CD14-positive monocyte (primary cell): Measurements from ENCODE around the gene S100A4. TPM values are rescaled to one million over a fixed set of nuclear protein-coding genes. Genes with fewer than 3 reads are reported as not detected.

ENCODE experiments used
- DNase-seq, 3 donors: peaks; one replicate each; pipeline ENCODE4 v3.0.0-alpha.2; 2011 to 2022
- H2AFZ ChIP-seq: 2 replicates; pipeline ENCODE4 v1.6.0; 2012; ENCODE audit warnings: mild to moderate bottlenecking, low read depth, low read length, inconsistent platforms; ENCODE audit not compliant: insufficient read depth, poor library complexity, severe bottlenecking
- H3K27ac ChIP-seq, 2 donors: 1 replicate in 1 of 2; 2 replicates in 1 of 2; pipeline ENCODE4 v1.5.1; 2012 to 2013; ENCODE audit warnings: low read length in 2 of 2, control low read depth in 1 of 2, inconsistent platforms in 1 of 2, low read depth in 1 of 2, mild to moderate bottlenecking in 1 of 2
- H3K27me3 ChIP-seq, 2 donors: one replicate each; pipeline versions ENCODE4 v1.6.0 to v1.6.1; 2011 to 2013; ENCODE audit warnings: low read length in 2 of 2; ENCODE audit not compliant: control insufficient read depth in 2 of 2, insufficient read depth in 2 of 2
- H3K36me3 ChIP-seq, 2 donors: replicated peaks in 1 of 2; 1 replicate in 1 of 2; 2 replicates in 1 of 2; pipeline versions ENCODE4 v1.5.1 to v1.6.1; 2012 to 2013; ENCODE audit warnings: low read length in 2 of 2, control low read depth in 1 of 2, inconsistent platforms in 1 of 2, mild to moderate bottlenecking in 1 of 2; ENCODE audit not compliant: insufficient read depth in 2 of 2, control insufficient read depth in 1 of 2
- H3K4me1 ChIP-seq, 2 donors: 1 replicate in 1 of 2; 2 replicates in 1 of 2; pipeline versions ENCODE4 v1.5.1 to v1.6.1; 2012 to 2013; ENCODE audit warnings: low read length in 2 of 2, control low read depth in 1 of 2, inconsistent platforms in 1 of 2, mild to moderate bottlenecking in 1 of 2, moderate library complexity in 1 of 2; ENCODE audit not compliant: insufficient read depth in 2 of 2, control insufficient read depth in 1 of 2
- H3K4me2 ChIP-seq: replicated peaks from 2 replicates; pipeline ENCODE3; 2012; ENCODE audit warnings: low read length, moderate library complexity, mild to moderate bottlenecking; ENCODE audit not compliant: poor library complexity, severe bottlenecking; ENCODE audit errors: extremely low read depth
- H3K4me3 ChIP-seq, 3 experiments: fragments of 200-600 bp in 1 of 3; sonication (generic) in 1 of 3; replicated peaks in 1 of 3; 1 replicate in 2 of 3; 2 replicates in 1 of 3; pipeline ENCODE4 v1.5.1; 2011 to 2013; ENCODE audit warnings: low read length in 3 of 3, mild to moderate bottlenecking in 3 of 3, control low read depth in 2 of 3, low read depth in 2 of 3, inconsistent platforms in 1 of 3, moderate library complexity in 1 of 3
- H3K79me2 ChIP-seq: 2 replicates; pipeline ENCODE4 v1.6.0; 2012; ENCODE audit warnings: mild to moderate bottlenecking, control low read depth, inconsistent platforms, low read length, moderate library complexity; ENCODE audit not compliant: insufficient read depth
- H3K9ac ChIP-seq: 2 replicates; pipeline ENCODE4 v1.6.0; 2017; ENCODE audit warnings: low read length, mild to moderate bottlenecking; ENCODE audit not compliant: insufficient read depth, poor library complexity, severe bottlenecking
- H3K9me3 ChIP-seq, 2 donors: replicated peaks in 1 of 2; 1 replicate in 1 of 2; 2 replicates in 1 of 2; pipeline versions ENCODE4 v1.5.1 to v1.6.1; 2012 to 2013; ENCODE audit warnings: low read length in 2 of 2, control low read depth in 1 of 2; ENCODE audit not compliant: control insufficient read depth in 1 of 2, insufficient read depth in 1 of 2
- H4K20me1 ChIP-seq: 2 replicates; pipeline ENCODE4 v1.6.0; 2012; ENCODE audit warnings: mild to moderate bottlenecking, low read length, control low read depth, moderate library complexity; ENCODE audit not compliant: insufficient read depth
- H3K27ac Mint-ChIP-seq, 7 donors: one replicate each; pipeline ENCODE4 v1.8.0; 2020; ENCODE audit warnings: mild to moderate bottlenecking in 7 of 7, mixed read lengths in 7 of 7, moderate library complexity in 6 of 7, inconsistent platforms in 2 of 7
- H3K27me3 Mint-ChIP-seq, 3 donors: one replicate each; pipeline ENCODE4 v1.8.0; 2021 to 2022; ENCODE audit warnings: low read depth in 3 of 3, mild to moderate bottlenecking in 3 of 3, mixed read lengths in 3 of 3, moderate library complexity in 3 of 3, inconsistent platforms in 1 of 3
- H3K36me3 Mint-ChIP-seq, 2 donors: one replicate each; pipeline ENCODE4 v1.8.0; 2020; ENCODE audit warnings: mixed read lengths in 2 of 2, inconsistent platforms in 1 of 2, mild to moderate bottlenecking in 1 of 2
- H3K4me1 Mint-ChIP-seq: one replicate; pipeline ENCODE4 v1.8.0; 2020; ENCODE audit warnings: mild to moderate bottlenecking, mixed read lengths
- H3K4me3 Mint-ChIP-seq, 2 donors: one replicate each; pipeline ENCODE4 v1.8.0; 2020; ENCODE audit warnings: mild to moderate bottlenecking in 2 of 2, mixed read lengths in 2 of 2, moderate library complexity in 1 of 2
- H3K9me3 Mint-ChIP-seq, 7 donors: one replicate each; pipeline ENCODE4 v1.8.0; 2020 to 2022; ENCODE audit warnings: mixed read lengths in 7 of 7, mild to moderate bottlenecking in 6 of 7, moderate library complexity in 6 of 7, inconsistent platforms in 2 of 7
- WGBS: methylation state at CpG from one replicate; pipeline ENCODE4 v1.1.5; 2013; ENCODE audit warnings: missing lambda C conversion rate; ENCODE audit not compliant: insufficient coverage; 5-methylcytosine and 5-hydroxymethylcytosine counted together
- intact Hi-C, 2 donors: fragments of 100-400 bp; cut with micrococcal nuclease; formaldehyde crosslinking; loops; one replicate each; pipeline versions ENCODE4 v1.15.0 to v1.15.1; 2023
- polyA minus RNA-seq: library from RNA; depleted of rRNA, polyadenylated mRNA; stranded (reverse); fragments of >200 nt; gene quantifications from 2 replicates; pipeline ENCODE4 v1.2.3, GENCODE V29; 2012
- polyA plus RNA-seq, 3 donors: library from polyadenylated mRNA; depleted of rRNA in 1 of 3; unstranded in 2 of 3; stranded (reverse) in 1 of 3; fragments of 300-500 nt in 2 of 3; fragments of >200 nt in 1 of 3; fragmentation: Illumina TruSeq in 2 of 3; gene quantifications; 1 replicate in 2 of 3; 2 replicates in 1 of 3; pipeline ENCODE4 v1.2.3, GENCODE V29; 2012 to 2021
- total RNA-seq, 12 experiments: library from RNA in 1 of 12; stranded (reverse) in 1 of 12; fragments of 120-200 nt in 1 of 12; gene quantifications; one replicate each; pipeline ENCODE4 v1.2.4 and lab custom pipeline; 2013 to 2026; ENCODE audit warnings: mixed read lengths in 6 of 12, inconsistent platforms in 1 of 12
- TF ChIP-seq, protein P1 (sequence below): fragments of 200-600 bp; IDR thresholded peaks from one replicate; pipeline ENCODE4 v1.8.0; 2022; ENCODE audit warnings: antibody characterized with exemption, mild to moderate bottlenecking

S100A4 gene
- total RNA-seq (2013) = 1,812 TPM
- polyA plus RNA-seq (1,000 to 10,000 TPM; 4,538 to 7,344 (median 6,092) TPM), polyA minus RNA-seq (588 and 911 TPM in 2 replicates), total RNA-seq (lab: John Stamatoyannopoulos, UW) (121 to 873 (median 550) reads per million in 11 experiments)

DNA sequence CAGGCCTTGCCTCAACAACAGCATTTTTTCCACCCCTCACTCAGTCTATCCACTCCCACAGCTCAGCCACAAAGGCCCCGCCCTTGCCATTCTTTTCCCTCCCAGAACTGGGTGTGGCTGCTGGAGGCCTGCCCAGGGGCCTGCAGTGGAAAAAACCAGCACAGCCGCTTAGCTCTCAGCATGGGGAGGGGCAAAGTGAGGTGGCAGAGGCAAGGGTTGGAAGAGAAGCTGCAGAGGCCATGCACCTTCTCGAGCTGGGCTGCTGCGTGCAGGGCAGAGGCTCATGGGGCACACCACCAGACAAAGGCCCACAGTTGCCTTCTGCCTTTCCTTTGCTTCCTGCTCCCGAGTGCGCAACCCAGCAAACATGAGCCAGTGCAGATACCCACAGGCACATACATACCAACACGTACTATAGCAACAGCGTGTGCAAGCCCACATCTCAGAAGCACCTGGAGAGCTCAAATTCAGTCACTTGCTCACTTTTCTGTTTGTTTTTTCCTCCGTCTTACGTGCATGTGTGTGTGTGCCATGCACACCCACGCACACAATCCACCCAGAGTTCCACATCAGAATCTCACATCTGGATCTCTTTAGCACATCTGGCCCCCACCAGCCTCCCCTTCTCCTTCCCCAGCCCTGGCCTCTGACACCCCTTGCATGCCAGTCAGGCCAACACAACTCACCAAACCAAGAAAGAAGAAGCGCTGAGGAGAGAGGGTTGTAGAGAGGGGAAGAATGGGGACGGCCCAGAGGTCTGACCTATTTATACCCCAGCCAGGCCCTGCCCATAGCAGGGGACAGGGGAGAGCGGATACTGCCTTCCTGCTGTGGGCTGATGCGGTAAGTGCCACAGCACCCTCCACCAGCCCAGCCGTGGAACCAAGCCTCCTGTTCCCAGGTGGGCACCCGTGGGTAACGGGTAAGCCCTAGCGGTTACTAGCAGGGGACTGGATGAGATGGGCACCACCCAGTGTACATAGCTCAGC lies at the start of gene S100A4:
Gene S100A4, minus strand, starts transcription at position 740 of the 989 bp plus-strand sequence. CDS start 1,012 bp downstream, outside the sequence.
- peak within 1 kb of the TSS; percentile 98 for H3K4me2 ChIP-seq
- H3K9ac ChIP-seq = peak within 1 kb of the TSS; percentile 70
- H3K4me1 Mint-ChIP-seq = peaks cover 99% of the 10 kb centered on the region

DNA sequence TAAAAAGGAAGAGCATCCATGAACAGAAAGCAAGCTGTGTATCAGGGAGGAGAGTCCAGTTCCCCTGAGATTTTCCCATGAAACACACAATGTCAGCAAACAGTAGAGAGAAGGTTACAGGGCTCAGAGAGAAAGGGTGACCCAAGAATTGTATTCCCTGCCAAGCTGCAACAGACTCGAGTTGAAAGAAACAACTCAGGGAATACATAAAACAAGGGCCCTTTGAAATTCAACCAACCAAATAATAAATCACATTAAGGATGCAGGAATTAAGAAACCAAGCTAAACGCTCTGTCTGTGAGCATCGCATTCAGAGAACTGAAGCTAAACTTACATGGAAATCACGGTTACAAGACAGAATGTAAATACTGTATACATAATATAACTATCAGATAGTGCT lies 47.1 kb upstream of the S100A4 start:
- no peak overlapping the region for H3K9ac ChIP-seq
- peaks cover 15% of the 10 kb centered on the region for H3K4me1 Mint-ChIP-seq
- H3K79me2 ChIP-seq = no peaks in the 10 kb centered on the region
- peaks cover 0 to 4% of the 10 kb centered on the region in 2 donors for H3K4me1 ChIP-seq
- no peak overlapping the region for H2AFZ ChIP-seq
- peaks cover 0 to 1% (median 0%) of the 10 kb centered on the region in 7 donors for H3K9me3 Mint-ChIP-seq
- TF ChIP-seq, protein P1, sequence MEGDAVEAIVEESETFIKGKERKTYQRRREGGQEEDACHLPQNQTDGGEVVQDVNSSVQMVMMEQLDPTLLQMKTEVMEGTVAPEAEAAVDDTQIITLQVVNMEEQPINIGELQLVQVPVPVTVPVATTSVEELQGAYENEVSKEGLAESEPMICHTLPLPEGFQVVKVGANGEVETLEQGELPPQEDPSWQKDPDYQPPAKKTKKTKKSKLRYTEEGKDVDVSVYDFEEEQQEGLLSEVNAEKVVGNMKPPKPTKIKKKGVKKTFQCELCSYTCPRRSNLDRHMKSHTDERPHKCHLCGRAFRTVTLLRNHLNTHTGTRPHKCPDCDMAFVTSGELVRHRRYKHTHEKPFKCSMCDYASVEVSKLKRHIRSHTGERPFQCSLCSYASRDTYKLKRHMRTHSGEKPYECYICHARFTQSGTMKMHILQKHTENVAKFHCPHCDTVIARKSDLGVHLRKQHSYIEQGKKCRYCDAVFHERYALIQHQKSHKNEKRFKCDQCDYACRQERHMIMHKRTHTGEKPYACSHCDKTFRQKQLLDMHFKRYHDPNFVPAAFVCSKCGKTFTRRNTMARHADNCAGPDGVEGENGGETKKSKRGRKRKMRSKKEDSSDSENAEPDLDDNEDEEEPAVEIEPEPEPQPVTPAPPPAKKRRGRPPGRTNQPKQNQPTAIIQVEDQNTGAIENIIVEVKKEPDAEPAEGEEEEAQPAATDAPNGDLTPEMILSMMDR = no peak
- no CpG with 5 or more reads among the region's 4 CpGs for WGBS
- H3K4me2 ChIP-seq = no peak overlapping the region
- no peaks in the 10 kb centered on the region for H3K36me3 ChIP-seq
- H3K27ac ChIP-seq = no peak overlapping the region
- peaks cover 0 to 13% (median 5%) of the 10 kb centered on the region in 3 donors for H3K27me3 Mint-ChIP-seq
- no peaks in the 10 kb centered on the region for H3K36me3 Mint-ChIP-seq
- no peak overlapping the region for H3K4me3 ChIP-seq
- H3K4me3 Mint-ChIP-seq = no peak overlapping the region
- H3K27me3 ChIP-seq = no peaks in the 10 kb centered on the region
- H3K27ac Mint-ChIP-seq = no peak overlapping the region
- H3K9me3 ChIP-seq = no peaks in the 10 kb centered on the region
- no peak for DNase-seq
- intact Hi-C loops = no loop called here
- no peaks in the 10 kb centered on the region for H4K20me1 ChIP-seq

More for the DNA sequence above, at the start of gene S100A4:
- TF ChIP-seq, protein P1 = no peak
- peaks cover 37% of the 10 kb centered on the region for H4K20me1 ChIP-seq
- peaks cover 55% of the 10 kb centered on the region for H3K79me2 ChIP-seq
- intact Hi-C loops = loop anchor here in 1 of 2 donors (5.0 kb wide), 1 partner anchor 33 kb away; no protein-coding TSS in a partner anchor
- H3K36me3 Mint-ChIP-seq = peaks cover 27 to 32% of the 10 kb centered on the region in 2 donors
- H3K27ac ChIP-seq = peak within 1 kb of the TSS; percentile 77 to 91
- peak within 1 kb of the TSS; percentile 71 for H2AFZ ChIP-seq
- H3K9me3 ChIP-seq = no peaks in the 10 kb centered on the region
- peaks cover 92 to 98% of the 10 kb centered on the region in 2 donors for H3K4me1 ChIP-seq
- peak; percentile 83 to 86 (median 83) for DNase-seq
- H3K4me3 Mint-ChIP-seq = peak within 1 kb of the TSS; percentile 98 to 100
- H3K36me3 ChIP-seq = peaks cover 20 to 27% of the 10 kb centered on the region in 2 donors
- peak within 1 kb of the TSS; percentile 83 to 94 (median 87) for H3K4me3 ChIP-seq
- 0% methylated on average over 15 of the region's 19 CpGs for WGBS
- no peaks in the 10 kb centered on the region for H3K27me3 ChIP-seq
- H3K27me3 Mint-ChIP-seq = peaks cover 0 to 6% (median 2%) of the 10 kb centered on the region in 3 donors
- peak within 1 kb of the TSS; percentile 95 to 98 (median 98) for H3K27ac Mint-ChIP-seq
- H3K9me3 Mint-ChIP-seq = no peaks in the 10 kb centered on the region
